Subcutaneous adipose tissue (tissue), 4 donors: ENCODE results near the gene ADGRG1. TPM values are rescaled to one million over a fixed set of nuclear protein-coding genes. Genes with fewer than 3 reads are reported as not detected.

Experiments used
- total RNA-seq, 4 donors: library from RNA; depleted of rRNA; stranded (reverse); fragments of >200 nt; gene quantifications; one replicate each; pipeline ENCODE4 v1.1.0, GENCODE V29; 2016
- TF ChIP-seq, protein P1 (sequence below): fragments of 450-650 bp; IDR thresholded peaks from one replicate; pipeline ENCODE4 v1.5.1; 2016; ENCODE audit warnings: low read depth, mild to moderate bottlenecking, control low read depth, antibody characterized with exemption, moderate library complexity

Gene ADGRG1
- total RNA-seq, 4 donors from 2014 or later: 10.0 to 92.5 (median 21.2) TPM

- TF ChIP-seq, protein P1, sequence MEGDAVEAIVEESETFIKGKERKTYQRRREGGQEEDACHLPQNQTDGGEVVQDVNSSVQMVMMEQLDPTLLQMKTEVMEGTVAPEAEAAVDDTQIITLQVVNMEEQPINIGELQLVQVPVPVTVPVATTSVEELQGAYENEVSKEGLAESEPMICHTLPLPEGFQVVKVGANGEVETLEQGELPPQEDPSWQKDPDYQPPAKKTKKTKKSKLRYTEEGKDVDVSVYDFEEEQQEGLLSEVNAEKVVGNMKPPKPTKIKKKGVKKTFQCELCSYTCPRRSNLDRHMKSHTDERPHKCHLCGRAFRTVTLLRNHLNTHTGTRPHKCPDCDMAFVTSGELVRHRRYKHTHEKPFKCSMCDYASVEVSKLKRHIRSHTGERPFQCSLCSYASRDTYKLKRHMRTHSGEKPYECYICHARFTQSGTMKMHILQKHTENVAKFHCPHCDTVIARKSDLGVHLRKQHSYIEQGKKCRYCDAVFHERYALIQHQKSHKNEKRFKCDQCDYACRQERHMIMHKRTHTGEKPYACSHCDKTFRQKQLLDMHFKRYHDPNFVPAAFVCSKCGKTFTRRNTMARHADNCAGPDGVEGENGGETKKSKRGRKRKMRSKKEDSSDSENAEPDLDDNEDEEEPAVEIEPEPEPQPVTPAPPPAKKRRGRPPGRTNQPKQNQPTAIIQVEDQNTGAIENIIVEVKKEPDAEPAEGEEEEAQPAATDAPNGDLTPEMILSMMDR: no peak
Measured at GRCh38 chr16:57591870-57592485, 36.5 kb upstream of the ADGRG1 start.

GRCh38 chr16:57592591-57593003 is 35.8 kb upstream of the ADGRG1 start:
- TF ChIP-seq, protein P1: no peak

DNA sequence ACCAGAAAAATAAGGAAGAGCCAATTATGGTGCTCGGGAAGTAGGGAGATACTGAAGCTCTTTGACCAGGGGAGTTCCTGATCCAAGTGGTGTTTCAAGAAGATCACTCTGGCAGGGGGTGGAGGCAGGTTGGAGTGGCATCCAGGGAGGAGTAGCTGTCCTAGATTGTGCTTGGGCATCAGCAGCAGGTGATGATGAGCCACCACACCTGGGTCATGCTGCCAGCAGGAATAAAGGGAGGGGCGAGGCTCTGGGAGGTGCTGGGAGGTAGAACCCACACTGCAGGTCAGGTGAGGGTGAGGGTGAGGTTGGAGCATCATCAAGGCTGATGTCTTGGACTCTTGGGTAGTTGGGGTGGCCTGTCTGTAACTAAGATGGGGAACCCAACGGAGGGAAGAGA is 35.4 kb upstream of the ADGRG1 start:
- TF ChIP-seq, protein P1: no peak

GRCh38 chr16:57593990-57594389 is 34.4 kb upstream of the ADGRG1 start:
- TF ChIP-seq, protein P1: no peak

DNA sequence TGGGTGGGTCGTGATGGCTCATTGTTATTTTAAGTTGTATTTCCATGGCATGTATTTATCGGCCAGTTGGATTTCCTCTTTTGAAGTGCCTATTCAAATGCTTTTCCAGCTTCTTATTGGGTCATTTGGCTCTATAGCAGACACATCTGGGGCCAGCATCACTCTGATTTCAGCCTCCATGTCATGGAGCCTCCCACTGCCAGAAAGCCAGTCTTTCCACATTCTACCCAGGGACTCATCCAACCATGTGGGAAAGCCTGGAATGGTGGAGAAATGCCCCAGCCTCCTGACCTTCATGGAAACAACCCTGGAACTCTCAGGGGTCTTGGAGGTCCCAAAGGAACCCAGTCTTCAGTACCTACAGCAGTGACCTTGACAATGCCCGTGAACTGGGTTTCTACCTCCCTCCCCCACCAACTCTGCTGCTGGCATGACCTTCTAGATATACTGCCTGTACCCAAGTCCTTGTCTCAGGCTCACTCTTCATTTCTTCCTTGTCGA is 33.8 kb upstream of the ADGRG1 start:
- TF ChIP-seq, protein P1: no peak

DNA sequence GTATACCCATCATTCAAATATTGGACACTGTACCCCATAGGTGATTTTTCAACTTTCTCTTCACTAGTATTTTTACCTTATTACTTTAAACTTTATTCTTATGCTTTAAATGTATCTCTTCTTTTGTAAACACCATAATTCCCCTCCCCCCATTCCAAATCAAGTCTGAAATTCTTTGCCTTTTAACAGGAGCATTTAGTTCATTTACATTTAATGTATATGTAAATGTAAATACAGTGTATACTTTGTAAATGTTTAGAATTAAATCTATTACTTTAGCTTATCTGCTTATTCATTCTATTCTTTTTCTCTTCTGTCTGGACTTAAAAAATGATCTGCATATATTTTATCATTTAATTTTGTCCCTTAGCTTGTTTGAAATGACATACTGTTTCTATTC is 30.0 kb upstream of the ADGRG1 start:
- TF ChIP-seq, protein P1: no peak

GRCh38 chr16:57600048-57600835 is 28.2 kb upstream of the ADGRG1 start:
- TF ChIP-seq, protein P1: no peak
